MCF 10A (cell line): ENCODE data around the gene SMAD3. TPM values are rescaled to one million over a fixed set of nuclear protein-coding genes. Genes with fewer than 3 reads are reported as not detected.
"Not testable (repeated sequence)": the region's sequence is repeated elsewhere in the genome, so short reads cannot be mapped to it uniquely, and the experiment has no call there.

ENCODE experiments used
- BruUV-seq: library from RNA; stranded (reverse); fragments of 400-500 nt; replicated peaks from 2 replicates; lab custom pipeline; 2021; lab: Mats Ljungman, UMichigan
- CTCF ChIA-PET: fragments of 300-600 bp; sonication (Branson Sonifier 250); formaldehyde crosslinking; extraction: SDS; loops from one replicate; lab custom pipeline; 2021; ENCODE audit warnings: antibody characterized with exemption, inconsistent platforms; lab: Yijun Ruan, JAX
- POLR2A ChIA-PET: fragments of 300-600, 350-650 bp; sonication (Branson Sonifier 250); formaldehyde crosslinking; extraction: SDS; loops from one replicate; lab custom pipeline; 2020; ENCODE audit warnings: antibody characterized with exemption, inconsistent platforms; lab: Yijun Ruan, JAX
- DNase-seq: peaks from one replicate; pipeline ENCODE4 v3.0.0-alpha.2; 2018; ENCODE audit not compliant: unreplicated experiment
- H3K27ac Mint-ChIP-seq: one replicate; pipeline ENCODE4 v1.8.0; 2022; ENCODE audit warnings: mild to moderate bottlenecking, low read depth, mixed read lengths; ENCODE audit not compliant: unreplicated experiment
- H3K27me3 Mint-ChIP-seq: one replicate; pipeline ENCODE4 v1.8.0; 2022; ENCODE audit warnings: mixed read lengths; ENCODE audit not compliant: insufficient read depth, unreplicated experiment
- H3K36me3 Mint-ChIP-seq: one replicate; pipeline ENCODE4 v1.8.0; 2022; ENCODE audit warnings: mild to moderate bottlenecking, moderate library complexity, mixed read lengths; ENCODE audit not compliant: insufficient read depth, unreplicated experiment
- H3K4me1 Mint-ChIP-seq: one replicate; pipeline ENCODE4 v1.8.0; 2022; ENCODE audit warnings: mixed read lengths; ENCODE audit not compliant: insufficient read depth, unreplicated experiment
- H3K4me3 Mint-ChIP-seq: one replicate; pipeline ENCODE4 v1.8.0; 2022; ENCODE audit warnings: mild to moderate bottlenecking, moderate library complexity, mixed read lengths; ENCODE audit not compliant: unreplicated experiment
- H3K9me3 Mint-ChIP-seq: one replicate; pipeline ENCODE4 v1.8.0; 2022; ENCODE audit warnings: mixed read lengths; ENCODE audit not compliant: unreplicated experiment
- CTCF ChIP-seq: fragments of 200-600 bp; IDR thresholded peaks from one replicate; pipeline ENCODE4 v1.8.0; 2022; ENCODE audit warnings: antibody characterized with exemption, mild to moderate bottlenecking; ENCODE audit not compliant: unreplicated experiment
- intact Hi-C: fragments of 100-400 bp; cut with micrococcal nuclease; formaldehyde crosslinking; loops from 2 replicates; pipeline ENCODE4 v1.14.1; 2022
- total RNA-seq: library from RNA; stranded (reverse); gene quantifications from 2 replicates; pipeline ENCODE4 v1.2.3, GENCODE V29; 2022

The SMAD3 gene
- total RNA-seq, 1 experiment from 2014 or later = 19.9 TPM

GRCh38 chr15:67152429-67152828 is 87.0 kb downstream of the SMAD3 start:
- H3K27me3 Mint-ChIP-seq = no peaks in the 10 kb centered on the region
- POLR2A ChIA-PET = interaction anchor here (0.6 to 1.7 kb wide), 3 partner anchors 23 to 72 kb away, joined by 3 read pairs; no protein-coding TSS in a partner anchor
- H3K9me3 Mint-ChIP-seq = no peaks in the 10 kb centered on the region
- peaks cover 11% of the 10 kb centered on the region for H3K36me3 Mint-ChIP-seq
- no peak for TF ChIP-seq CTCF
- no TSS peak for BruUV-seq
- no peak for DNase-seq
- CTCF ChIA-PET = interaction anchor here (0.6 kb wide), 1 partner anchor 48 kb away, joined by 3 read pairs; no protein-coding TSS in a partner anchor
- H3K4me3 Mint-ChIP-seq = no peak overlapping the region
- peak overlapping the region; percentile 31 for H3K27ac Mint-ChIP-seq
- peaks cover 29% of the 10 kb centered on the region for H3K4me1 Mint-ChIP-seq
- intact Hi-C loops = no loop called here

- H3K9me3 Mint-ChIP-seq, CTCF ChIA-PET, H3K27me3 Mint-ChIP-seq, H3K4me3 Mint-ChIP-seq, intact Hi-C loops, DNase-seq, BruUV-seq: not testable (repeated sequence)
- POLR2A ChIA-PET = interaction anchor here (1.3 kb wide), 1 partner anchor 55 kb away, joined by 3 read pairs; no protein-coding TSS in a partner anchor
- peaks cover 14% of the 10 kb centered on the region for H3K36me3 Mint-ChIP-seq
- peaks cover 23% of the 10 kb centered on the region for H3K4me1 Mint-ChIP-seq
- H3K27ac Mint-ChIP-seq = peak overlapping the region; percentile 31
Measured at GRCh38 chr15:67153044-67153443, 87.6 kb downstream of the SMAD3 start.

- Mint-ChIP-seq H3K4me1 (peaks cover 11% of the 10 kb centered on the region), H3K27ac (no peak overlapping the region), H3K27me3 (no peaks in the 10 kb centered on the region), H3K4me3 (no peak overlapping the region), H3K36me3 (peaks cover 10% of the 10 kb centered on the region), H3K9me3 (no peaks in the 10 kb centered on the region)
- CTCF ChIA-PET = interaction anchor here (0.5 to 0.6 kb wide), 2 partner anchors 18 to 84 kb away, joined by 3 to 4 read pairs; no protein-coding TSS in a partner anchor
- DNase-seq = no peak
- POLR2A ChIA-PET = no interaction called here
- BruUV-seq = no TSS peak
- TF ChIP-seq CTCF = no peak
- intact Hi-C loops = no loop called here
Measured at GRCh38 chr15:67154249-67154648, 88.8 kb downstream of the SMAD3 start.

- ChIA-PET CTCF (no interaction called here), POLR2A (no interaction called here)
- H3K4me3 Mint-ChIP-seq = no peak overlapping the region
- DNase-seq = peak; percentile 52
- intact Hi-C loops = no loop called here
- H3K9me3 Mint-ChIP-seq = no peaks in the 10 kb centered on the region
- TF ChIP-seq CTCF = no peak
- no peaks in the 10 kb centered on the region for H3K27me3 Mint-ChIP-seq
- H3K4me1 Mint-ChIP-seq = no peaks in the 10 kb centered on the region
- H3K27ac Mint-ChIP-seq = no peak overlapping the region
- H3K36me3 Mint-ChIP-seq = peaks cover 10% of the 10 kb centered on the region
- no TSS peak for BruUV-seq
Measured at GRCh38 chr15:67156426-67156825, 91.0 kb downstream of the SMAD3 start.
